Forelimb muscle (tissue), 1 donor: Measurements from ENCODE around the gene FOXP1. TPM values are rescaled to one million over a fixed set of nuclear protein-coding genes. Genes with fewer than 3 reads are reported as not detected.

Source experiments
- DNase-seq: peaks from one replicate; pipeline ENCODE4 v3.0.0-alpha.2; 2013; ENCODE audit warnings: low read depth
- polyA plus RNA-seq: library from polyadenylated mRNA; unstranded; fragments of 120-200 nt; gene quantifications from one replicate; pipeline ENCODE4 v1.2.1, GENCODE V29; 2013; ENCODE audit not compliant: insufficient read length

Gene FOXP1
- polyA plus RNA-seq, 1 donor = 15.8 TPM

- no peak for DNase-seq
These were observed 181.2 kb downstream of the FOXP1 start for GRCh38 chr3:71402280-71402679.

GRCh38 chr3:71401695-71402231 lies 181.8 kb downstream of the FOXP1 start:
- no peak for DNase-seq

- no peak for DNase-seq
These were observed 182.5 kb downstream of the FOXP1 start for GRCh38 chr3:71400986-71401451.

- no peak for DNase-seq
These were observed 184.1 kb downstream of the FOXP1 start for GRCh38 chr3:71399478-71399877.

GRCh38 chr3:71398157-71398836 lies 185.2 kb downstream of the FOXP1 start:
- DNase-seq = no peak

GRCh38 chr3:71397726-71398125 lies 185.8 kb downstream of the FOXP1 start:
- DNase-seq = no peak

- no peak for DNase-seq
These were observed 186.5 kb downstream of the FOXP1 start for GRCh38 chr3:71397046-71397445.

- DNase-seq = no peak
These were observed 187.4 kb downstream of the FOXP1 start for GRCh38 chr3:71395927-71396695.

- no peak for DNase-seq
These were observed 188.1 kb downstream of the FOXP1 start for GRCh38 chr3:71395470-71395869.

GRCh38 chr3:71393745-71394144 lies 189.8 kb downstream of the FOXP1 start:
- no peak for DNase-seq

GRCh38 chr3:71393093-71393492 lies 190.4 kb downstream of the FOXP1 start:
- no peak for DNase-seq

- DNase-seq = no peak
These were observed 191.3 kb downstream of the FOXP1 start for GRCh38 chr3:71392251-71392650.

- DNase-seq = no peak
These were observed 192.2 kb downstream of the FOXP1 start for GRCh38 chr3:71391361-71391760.

- no peak for DNase-seq
These were observed 193.5 kb downstream of the FOXP1 start for GRCh38 chr3:71389911-71390573.

GRCh38 chr3:71389191-71389590 lies 194.3 kb downstream of the FOXP1 start:
- no peak for DNase-seq

GRCh38 chr3:71388535-71389120 lies 194.9 kb downstream of the FOXP1 start:
- DNase-seq = no peak

- DNase-seq = no peak
These were observed 195.9 kb downstream of the FOXP1 start for GRCh38 chr3:71387586-71387985.

GRCh38 chr3:71384837-71385716 lies 198.5 kb downstream of the FOXP1 start:
- DNase-seq = no peak

- DNase-seq = no peak
These were observed 199.1 kb downstream of the FOXP1 start for GRCh38 chr3:71384388-71384787.

- DNase-seq = no peak
These were observed 203.4 kb downstream of the FOXP1 start for GRCh38 chr3:71380096-71380495.

- no peak for DNase-seq
These were observed 205.0 kb downstream of the FOXP1 start for GRCh38 chr3:71378509-71378908.
